HAP-1 (cell line): ENCODE data around the gene SHF.
A peak's percentile ranks its signal among the peaks of the same experiment; 100 is the strongest.
"Not testable (repeated sequence)": the region's sequence is repeated elsewhere in the genome, so short reads cannot be mapped to it uniquely, and the experiment has no call there.

Experiments used
- DNase-seq, 2 experiments: peaks; one replicate each; pipeline ENCODE4 v3.0.0-alpha.2; 2016 to 2020; ENCODE audit warnings: low spot score in 2 of 2
- H3K27me3 ChIP-seq: fragments of 250-450 bp; sonication (Bioruptor Pico); 2 replicates; pipeline ENCODE4 v1.5.1; 2020; ENCODE audit warnings: low read depth, mild to moderate bottlenecking, moderate library complexity
- H3K36me3 ChIP-seq: fragments of 250-450 bp; sonication (Bioruptor Pico); replicated peaks from 2 replicates; pipeline ENCODE4 v1.5.1; 2020; ENCODE audit warnings: mild to moderate bottlenecking
- H3K4me1 ChIP-seq: fragments of 250-450 bp; sonication (Bioruptor Pico); 2 replicates; pipeline ENCODE4 v1.5.1; 2020; ENCODE audit warnings: mild to moderate bottlenecking
- H3K4me3 ChIP-seq: fragments of 250-450 bp; sonication (Bioruptor Pico); 2 replicates; pipeline ENCODE4 v1.5.1; 2020; ENCODE audit warnings: mild to moderate bottlenecking, moderate library complexity
- H3K9me3 ChIP-seq: fragments of 250-450 bp; sonication (Bioruptor Pico); 2 replicates; pipeline ENCODE4 v1.5.1; 2020; ENCODE audit warnings: mild to moderate bottlenecking, moderate library complexity
- in situ Hi-C: fragments of 300-500 bp; cut with MboI; formaldehyde crosslinking; loops from 3 replicates; pipeline ENCODE4 v1.14.3; 2020; ENCODE audit warnings: low sequenced_read_pairs, inconsistent platforms, mixed read lengths

The SHF gene, protein sequence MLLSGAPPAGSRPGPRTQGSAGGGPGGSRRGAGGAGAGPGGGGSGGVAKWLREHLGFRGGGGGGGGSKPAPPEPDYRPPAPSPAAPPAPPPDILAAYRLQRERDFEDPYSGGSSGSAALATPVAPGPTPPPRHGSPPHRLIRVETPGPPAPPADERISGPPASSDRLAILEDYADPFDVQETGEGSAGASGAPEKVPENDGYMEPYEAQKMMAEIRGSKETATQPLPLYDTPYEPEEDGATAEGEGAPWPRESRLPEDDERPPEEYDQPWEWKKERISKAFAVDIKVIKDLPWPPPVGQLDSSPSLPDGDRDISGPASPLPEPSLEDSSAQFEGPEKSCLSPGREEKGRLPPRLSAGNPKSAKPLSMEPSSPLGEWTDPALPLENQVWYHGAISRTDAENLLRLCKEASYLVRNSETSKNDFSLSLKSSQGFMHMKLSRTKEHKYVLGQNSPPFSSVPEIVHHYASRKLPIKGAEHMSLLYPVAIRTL

DNA sequence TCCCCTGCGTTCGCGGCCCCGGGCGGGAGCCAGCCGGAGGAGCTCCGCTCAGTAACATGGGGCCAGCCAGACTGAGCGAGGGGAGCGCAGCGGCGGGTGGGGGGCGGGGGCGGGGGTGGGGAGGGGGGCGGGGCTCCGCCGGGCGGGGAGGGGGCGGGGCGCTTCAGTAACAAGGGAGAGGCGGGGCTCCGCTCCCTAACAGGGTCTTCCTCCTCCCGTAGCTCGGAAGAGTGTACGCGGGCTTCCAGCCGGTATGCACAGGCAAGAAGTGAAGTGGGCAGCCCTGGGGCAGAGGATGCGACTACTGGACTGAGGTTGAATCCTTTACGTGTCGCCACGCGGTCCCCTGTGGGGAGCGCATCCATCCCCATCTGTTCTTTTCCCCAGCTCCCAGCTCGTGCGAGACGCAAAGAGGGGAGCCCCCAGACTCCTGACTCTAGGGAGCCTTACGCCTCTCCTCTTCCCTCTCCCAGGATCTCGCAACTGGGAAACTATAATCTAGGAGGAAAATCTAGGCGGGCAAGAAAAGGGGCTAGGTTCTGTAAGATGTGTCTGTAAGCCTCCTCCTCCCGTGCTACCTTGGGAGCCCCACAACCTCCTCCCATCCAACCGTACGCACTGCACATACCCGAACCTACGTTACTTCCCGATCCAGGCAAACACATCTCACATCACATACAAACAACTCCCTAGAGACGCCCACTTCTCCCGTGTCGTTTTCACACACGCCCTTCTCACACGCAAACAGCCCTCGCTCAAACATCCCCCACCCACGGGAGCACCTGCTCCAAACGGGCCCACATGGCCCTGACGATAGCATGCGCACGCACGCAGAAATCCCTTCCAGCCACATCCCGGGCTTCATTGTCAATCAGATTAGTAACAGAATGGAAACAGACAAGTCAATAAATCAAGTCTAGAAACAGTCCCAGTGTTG, at the start of gene SHF:
SHF (minus strand) TSS at position 73 of the 937 bp plus-strand sequence; CDS start at position 58, 15 bp downstream.
- Histone ChIP-seq H3K4me1 (peaks cover 15% of the 10 kb centered on the region), H3K27me3 (no peaks in the 10 kb centered on the region), H3K9me3 (no peaks in the 10 kb centered on the region), H3K4me3 (peak within 1 kb of the TSS; percentile 45), H3K36me3 (no peaks in the 10 kb centered on the region)
- in situ Hi-C loops, result no loop called here
- peak; percentile 86 to 88 for DNase-seq

DNA sequence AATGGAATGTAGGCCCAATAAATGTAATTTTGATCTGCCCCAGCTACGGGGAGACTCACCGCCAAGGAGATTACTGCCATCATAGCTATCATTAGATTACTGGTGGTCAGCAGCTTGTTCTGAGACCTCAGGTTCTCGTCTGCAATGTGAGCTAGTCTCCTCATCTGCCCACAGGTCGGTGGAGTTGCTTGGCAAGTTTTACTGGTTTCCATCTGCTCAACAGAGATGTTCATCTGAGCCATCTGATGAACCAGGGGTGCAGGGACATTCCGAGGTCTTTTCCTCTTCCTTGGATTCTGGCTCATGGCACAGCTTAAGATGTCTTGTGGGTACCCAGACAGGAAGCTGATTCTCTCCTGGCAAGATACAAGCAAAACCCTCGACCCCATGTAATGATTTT, 49.0 kb upstream of the SHF start:
- DNase-seq, H3K4me3 ChIP-seq, H3K27me3 ChIP-seq, in situ Hi-C loops, H3K9me3 ChIP-seq, H3K4me1 ChIP-seq, H3K36me3 ChIP-seq: not testable (repeated sequence)

DNA sequence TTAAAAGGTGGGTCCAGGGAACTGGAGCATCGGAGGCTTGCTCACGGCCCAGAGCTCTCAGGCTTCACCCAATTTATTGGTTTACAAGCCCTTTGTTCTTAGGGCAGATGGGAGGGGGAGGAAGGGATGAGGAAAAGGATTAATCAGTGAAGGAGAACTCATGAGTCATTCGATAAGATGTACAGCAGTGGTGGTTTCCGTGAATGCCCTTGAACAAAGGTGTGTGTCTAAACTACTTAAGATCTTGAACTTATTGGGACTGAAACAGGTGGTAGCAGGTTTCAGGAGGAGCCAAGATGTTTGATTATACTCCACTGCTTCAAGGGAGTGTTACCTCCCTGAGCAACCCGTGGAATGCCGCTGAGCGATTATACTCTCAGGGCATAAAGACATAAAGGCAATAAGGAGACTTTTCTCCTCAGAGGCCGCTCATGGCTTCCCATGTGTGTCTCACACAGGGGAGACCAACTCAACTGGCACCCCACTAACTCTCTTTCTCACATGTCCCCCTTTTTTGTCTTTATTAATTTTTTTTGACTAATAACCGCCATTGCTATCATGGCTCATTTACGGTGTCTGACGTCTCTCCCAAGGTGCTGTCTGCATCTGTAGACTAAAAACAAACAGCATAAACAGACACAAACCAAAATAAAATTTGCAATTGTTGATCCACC, 46.9 kb upstream of the SHF start:
- Histone ChIP-seq H3K36me3 (no peaks in the 10 kb centered on the region), H3K9me3 (no peaks in the 10 kb centered on the region)
- no peak for DNase-seq

DNA sequence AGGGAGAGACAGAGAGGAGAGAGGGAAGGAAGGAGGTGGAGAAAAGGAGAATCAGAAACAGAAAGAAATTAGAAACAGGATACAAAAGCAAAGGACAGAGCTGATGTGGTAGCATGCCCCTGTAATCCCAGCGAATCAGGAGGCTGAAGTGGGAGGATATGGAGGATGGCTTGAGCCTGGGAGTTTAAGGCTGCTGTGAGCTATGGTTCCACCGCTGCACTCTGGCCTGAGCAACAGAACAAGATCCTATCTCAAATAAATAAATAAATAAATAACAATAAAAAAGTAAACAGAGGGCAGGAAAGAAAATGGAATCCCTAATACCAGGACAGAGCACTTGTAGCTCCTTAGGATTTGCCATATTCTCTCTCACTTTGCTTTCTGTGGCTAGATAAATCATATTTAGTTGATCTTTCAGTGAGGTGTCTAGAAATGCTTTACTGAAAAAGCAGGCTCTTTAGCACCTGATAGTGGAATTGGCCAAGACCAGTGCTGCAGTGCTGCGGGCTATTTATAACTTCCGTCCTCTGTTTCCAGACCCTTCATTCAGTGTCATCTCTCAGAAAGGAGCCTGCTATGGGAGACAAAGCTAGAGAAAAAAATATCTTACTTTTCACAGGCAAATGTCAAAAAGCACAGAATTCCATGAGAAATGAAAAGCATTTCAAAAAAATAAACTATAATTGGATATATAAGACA, 44.2 kb upstream of the SHF start:
- DNase-seq, result no peak
- in situ Hi-C loops, result no loop called here

More for the DNA sequence above, 46.9 kb upstream of the SHF start:
- in situ Hi-C loops, result no loop called here
- H3K4me3 ChIP-seq, result no peak overlapping the region
- no peaks in the 10 kb centered on the region for H3K4me1 ChIP-seq
- H3K27me3 ChIP-seq, result no peaks in the 10 kb centered on the region

DNA sequence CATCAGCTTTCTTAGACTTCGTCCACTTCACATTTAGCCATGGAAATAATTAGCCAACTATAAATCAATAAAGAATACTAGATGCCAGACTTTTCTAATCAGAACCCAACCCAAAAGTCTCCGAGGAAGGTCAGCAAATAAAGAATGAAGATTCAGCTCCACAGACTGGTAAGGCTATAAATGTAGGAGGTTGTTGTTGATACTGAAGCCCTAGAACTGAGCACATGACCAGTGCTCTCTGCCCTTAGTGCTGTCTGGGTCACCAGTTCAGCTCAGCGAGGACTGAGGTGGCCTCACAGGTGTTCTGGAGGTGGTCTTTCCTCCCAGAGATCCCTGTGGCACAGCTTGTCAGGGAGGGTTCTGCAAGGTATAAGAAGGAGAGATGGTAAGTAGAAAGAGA, 43.4 kb upstream of the SHF start:
- H3K27me3 ChIP-seq, result no peaks in the 10 kb centered on the region
- no peaks in the 10 kb centered on the region for H3K4me1 ChIP-seq
- H3K9me3 ChIP-seq, result no peaks in the 10 kb centered on the region
- no peak for DNase-seq
- H3K4me3 ChIP-seq, result no peak overlapping the region
- H3K36me3 ChIP-seq, result no peaks in the 10 kb centered on the region
- in situ Hi-C loops, result no loop called here

More for the DNA sequence above, 44.2 kb upstream of the SHF start:
- no peaks in the 10 kb centered on the region for H3K4me1 ChIP-seq
- no peaks in the 10 kb centered on the region for H3K9me3 ChIP-seq
- H3K4me3 ChIP-seq, result no peak overlapping the region
- no peaks in the 10 kb centered on the region for H3K27me3 ChIP-seq
- H3K36me3 ChIP-seq, result no peaks in the 10 kb centered on the region

DNA sequence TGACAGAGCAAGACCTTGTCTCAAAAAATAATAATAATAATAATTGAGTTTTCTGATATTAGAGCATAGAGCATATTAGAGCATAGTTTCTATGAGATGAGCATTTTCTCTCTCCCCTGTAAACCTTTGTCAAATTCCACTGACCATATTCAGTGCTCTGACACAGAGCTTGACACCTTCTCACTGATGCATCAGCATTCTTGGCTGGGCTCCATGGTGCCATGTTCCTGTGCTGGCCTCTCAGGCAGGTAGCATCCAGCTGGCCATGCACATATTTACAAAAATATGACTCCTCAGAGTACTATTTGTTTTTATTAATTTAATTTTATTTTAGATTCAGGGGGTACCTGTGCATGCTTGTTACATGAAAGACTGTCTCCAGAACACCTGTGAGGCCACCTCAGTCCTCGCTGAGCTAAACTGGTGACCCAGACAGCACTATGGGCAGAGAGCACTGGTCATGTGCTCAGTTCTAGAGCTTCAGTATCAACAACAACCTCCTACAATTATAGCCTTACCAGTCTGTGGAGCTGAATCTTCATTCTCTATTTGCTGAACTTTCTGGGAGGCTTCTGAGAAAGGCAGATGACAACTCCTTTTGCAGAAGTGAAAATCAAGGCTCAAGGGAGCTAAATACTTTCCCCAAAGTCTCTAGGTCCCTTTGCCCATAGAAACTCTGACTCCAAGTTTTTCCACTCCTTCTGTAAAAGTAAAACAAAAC, 42.6 kb upstream of the SHF start:
- no peaks in the 10 kb centered on the region for H3K4me1 ChIP-seq
- no peaks in the 10 kb centered on the region for H3K27me3 ChIP-seq
- H3K4me3 ChIP-seq, result no peak overlapping the region
- no peaks in the 10 kb centered on the region for H3K9me3 ChIP-seq
- DNase-seq, result no peak
- no peaks in the 10 kb centered on the region for H3K36me3 ChIP-seq
- in situ Hi-C loops, result no loop called here

DNA sequence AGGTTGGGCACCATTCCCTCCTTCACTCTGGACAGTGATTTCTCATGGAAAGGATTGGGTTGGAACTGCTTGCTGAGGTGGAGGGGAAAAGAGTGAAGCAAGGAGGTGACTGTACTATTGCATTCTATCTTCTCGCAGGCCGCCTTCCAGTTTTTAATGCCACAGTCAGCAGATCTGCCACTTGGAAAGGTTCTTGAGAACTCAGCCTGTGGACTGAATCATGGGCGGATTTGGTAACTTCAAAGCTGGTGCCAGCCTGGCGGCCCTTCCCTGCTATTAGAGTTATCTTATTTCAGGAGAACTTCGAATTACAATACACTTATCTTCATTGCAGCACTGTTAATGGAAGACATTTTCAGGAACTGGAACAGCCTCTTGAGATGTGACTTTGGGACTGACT, 41.2 kb upstream of the SHF start:
- in situ Hi-C loops, result no loop called here

DNA sequence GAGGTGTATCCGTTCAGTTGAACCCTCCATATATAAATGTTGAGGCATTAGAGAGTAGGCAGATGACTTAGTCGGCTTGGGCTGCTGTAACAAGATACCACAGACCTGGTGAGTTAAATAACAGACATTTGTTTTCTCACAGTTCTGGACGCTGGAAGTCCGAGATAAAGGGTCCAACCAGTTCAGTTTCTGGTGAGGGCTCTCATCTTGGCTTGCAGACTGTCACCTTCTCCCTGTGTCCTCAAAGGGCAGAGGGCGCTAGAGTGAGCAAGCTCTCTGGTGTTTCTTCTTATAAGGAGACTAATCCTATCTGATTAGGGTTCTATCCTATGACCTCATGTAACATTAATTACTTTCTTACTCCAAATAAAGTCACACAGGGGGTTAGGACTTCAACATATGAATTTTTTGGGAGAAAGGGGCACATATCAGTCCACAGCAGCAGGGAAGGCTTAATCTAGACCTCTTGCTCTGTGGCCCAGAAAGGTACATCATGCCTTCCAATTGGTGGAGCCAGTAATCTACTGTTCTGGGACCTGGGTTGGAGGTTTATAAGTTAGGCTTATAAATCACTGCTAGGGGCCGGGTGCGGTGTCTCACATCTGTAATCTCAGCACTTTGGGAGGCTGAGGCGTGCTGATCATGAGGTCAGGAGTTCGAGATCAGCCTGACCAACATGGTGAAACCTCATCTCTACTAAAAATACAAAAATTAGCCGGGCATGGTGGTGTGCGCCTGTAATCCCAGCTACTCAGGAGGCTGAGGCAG, 37.9 kb upstream of the SHF start:
- Histone ChIP-seq H3K36me3 (no peaks in the 10 kb centered on the region), H3K9me3 (no peaks in the 10 kb centered on the region), H3K4me3 (no peak overlapping the region), H3K27me3 (0 out of 2 replicates have a peak, but pooled peaks cover 5% of the 10 kb centered on the region), H3K4me1 (no peaks in the 10 kb centered on the region)
- in situ Hi-C loops, result no loop called here
- peak in 1 of 2 experiments; percentile 23 for DNase-seq

More for the DNA sequence above, 41.2 kb upstream of the SHF start:
- H3K4me3 ChIP-seq, result no peak overlapping the region
- H3K4me1 ChIP-seq, result no peaks in the 10 kb centered on the region
- no peak for DNase-seq
- H3K27me3 ChIP-seq, result no peaks in the 10 kb centered on the region
- no peaks in the 10 kb centered on the region for H3K36me3 ChIP-seq
- H3K9me3 ChIP-seq, result no peaks in the 10 kb centered on the region

DNA sequence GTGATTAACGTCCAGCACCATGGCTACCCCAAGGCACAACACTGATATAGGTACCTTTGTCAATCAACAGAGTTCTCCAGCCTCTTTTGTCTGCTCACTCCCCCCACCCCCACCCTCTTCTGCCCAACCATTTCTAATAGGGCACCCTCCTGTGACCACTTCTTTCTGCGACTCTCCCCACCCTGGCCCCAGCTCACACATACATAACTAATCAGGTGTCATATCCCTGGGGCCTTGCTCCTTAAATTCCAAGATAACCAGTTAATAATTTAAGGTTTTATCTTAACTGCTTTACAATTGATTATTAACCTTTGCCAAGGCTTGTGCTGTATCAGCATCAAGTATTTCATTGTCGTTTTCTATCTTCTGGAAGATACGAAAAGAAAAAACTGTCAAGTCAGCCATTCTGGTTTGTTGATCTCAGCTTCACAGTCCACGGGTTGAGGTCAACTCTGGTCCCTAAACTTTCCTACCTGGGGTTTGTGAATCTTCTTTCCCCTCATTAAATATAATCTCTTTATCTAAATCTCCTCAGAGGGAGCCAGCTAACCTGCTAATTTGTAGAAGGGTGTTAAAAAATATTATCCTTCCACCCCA, 37.0 kb upstream of the SHF start:
- DNase-seq, result no peak
- no peak overlapping the region for H3K4me3 ChIP-seq
- H3K4me1 ChIP-seq, result no peaks in the 10 kb centered on the region
- 0 out of 2 replicates have a peak, but pooled peaks cover 5% of the 10 kb centered on the region for H3K27me3 ChIP-seq
- H3K9me3 ChIP-seq, result no peaks in the 10 kb centered on the region
- in situ Hi-C loops, result no loop called here
- no peaks in the 10 kb centered on the region for H3K36me3 ChIP-seq

DNA sequence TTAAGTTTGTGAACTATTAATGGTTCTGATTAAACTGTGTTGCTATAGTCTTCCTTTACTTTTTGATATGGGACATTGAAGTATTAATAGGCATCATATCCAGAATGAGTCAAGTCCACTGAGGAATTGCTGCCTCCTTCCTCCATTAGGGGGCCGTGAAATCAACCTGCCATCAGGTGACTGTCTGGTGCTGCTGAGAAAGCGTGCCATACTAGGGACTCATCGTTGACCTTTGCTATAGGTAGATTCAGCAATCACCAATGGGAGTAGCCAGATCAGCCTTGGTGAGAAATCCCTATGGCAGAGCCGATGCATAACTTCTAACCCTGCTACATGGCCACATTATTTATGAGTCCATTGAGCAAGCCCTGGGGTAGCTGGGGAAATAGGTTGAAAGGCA, 34.2 kb upstream of the SHF start:
- in situ Hi-C loops, result no loop called here

DNA sequence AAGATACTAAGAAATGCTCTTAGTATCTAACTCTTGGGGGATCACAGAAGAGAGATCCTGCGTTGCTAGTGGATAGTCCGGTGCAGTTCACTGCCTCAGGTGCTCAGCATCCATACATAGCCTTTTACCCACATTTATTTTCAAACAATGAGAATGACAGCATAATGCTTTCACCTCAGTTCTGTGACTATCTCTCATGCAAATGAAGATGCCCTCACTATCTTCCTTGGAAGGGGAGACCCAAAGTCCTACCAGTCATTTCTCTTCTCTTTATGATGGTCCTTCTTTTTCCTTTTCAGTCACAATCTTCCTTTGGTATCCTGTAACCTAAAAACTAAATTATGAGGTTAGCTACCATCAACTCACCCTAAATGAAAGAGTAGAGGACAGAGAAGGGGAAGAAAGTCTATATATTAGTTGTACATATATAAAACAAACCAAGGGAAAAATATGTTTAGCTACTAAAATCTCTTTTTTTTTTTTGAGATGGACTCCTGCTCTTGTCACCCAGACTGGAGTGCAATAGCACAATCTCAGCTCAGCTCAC, 33.4 kb upstream of the SHF start:
- H3K4me3 ChIP-seq, result no peak overlapping the region
- no peaks in the 10 kb centered on the region; the same call in 1 of the 2 replicates for H3K4me1 ChIP-seq
- in situ Hi-C loops, result no loop called here
- H3K27me3 ChIP-seq, result 0 out of 2 replicates have a peak, but pooled peaks cover 5% of the 10 kb centered on the region
- no peaks in the 10 kb centered on the region for H3K36me3 ChIP-seq
- no peaks in the 10 kb centered on the region for H3K9me3 ChIP-seq
- DNase-seq, result no peak

More for the DNA sequence above, 34.2 kb upstream of the SHF start:
- H3K9me3 ChIP-seq, result no peaks in the 10 kb centered on the region
- no peaks in the 10 kb centered on the region; the same call in 1 of the 2 replicates for H3K4me1 ChIP-seq
- H3K36me3 ChIP-seq, result no peaks in the 10 kb centered on the region
- no peak overlapping the region for H3K4me3 ChIP-seq
- 0 out of 2 replicates have a peak, but pooled peaks cover 5% of the 10 kb centered on the region for H3K27me3 ChIP-seq
- DNase-seq, result no peak
